IMR-90 (cell line): ENCODE data around the gene BBS12.

Experiments
- MAFK ChIP-seq: IDR thresholded peaks from 2 replicates; pipeline ENCODE4 v1.6.1; 2012; ENCODE audit warnings: low read depth, low read length, improper control_type of control experiment
- MXI1 ChIP-seq: IDR thresholded peaks from 2 replicates; pipeline ENCODE4 v1.6.1; 2012; ENCODE audit warnings: low read depth, mild to moderate bottlenecking, low read length, moderate library complexity, borderline replicate concordance
- POLR2A ChIP-seq: IDR thresholded peaks from 2 replicates; pipeline ENCODE4 v1.6.1; 2012; ENCODE audit warnings: mild to moderate bottlenecking, low read depth, low read length
- RCOR1 ChIP-seq: IDR thresholded peaks from 2 replicates; pipeline ENCODE4 v1.6.1; 2012; ENCODE audit warnings: mild to moderate bottlenecking, low read length, improper control_type of control experiment; ENCODE audit not compliant: insufficient replicate concordance
- TF ChIP-seq, protein P1 (sequence below): conservative IDR thresholded peaks from 2 replicates; pipeline ENCODE4 v1.5.1; 2012; ENCODE audit warnings: mild to moderate bottlenecking, low read depth, low read length, improper control_type of control experiment
- TF ChIP-seq, protein P2 (sequence below): fragments of 150-350 bp; IDR thresholded peaks from 2 replicates; pipeline ENCODE4 v1.6.1; 2017; ENCODE audit warnings: mild to moderate bottlenecking, antibody characterized with exemption, low read length, low read depth

DNA sequence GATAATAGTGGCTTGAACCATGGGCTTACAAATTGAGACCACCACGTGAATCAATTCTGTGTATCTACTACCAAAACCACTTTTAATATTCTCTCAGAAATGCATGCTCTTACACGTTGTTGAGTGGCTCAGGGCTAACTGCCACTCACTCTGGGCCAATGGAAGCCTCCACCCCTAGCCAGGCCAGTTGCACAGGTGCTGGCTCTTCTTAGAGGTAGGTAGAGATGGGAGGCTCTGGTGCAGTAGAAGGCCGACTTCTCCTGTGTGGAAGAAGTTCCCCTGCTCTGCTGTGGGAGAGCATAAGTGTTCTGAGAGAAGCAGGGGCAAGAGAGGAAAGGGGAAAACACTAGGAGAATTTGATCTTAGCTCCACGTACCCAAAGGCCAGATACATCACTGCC lies 25.0 kb upstream of the BBS12 start:
- TF ChIP-seq, protein P1, sequence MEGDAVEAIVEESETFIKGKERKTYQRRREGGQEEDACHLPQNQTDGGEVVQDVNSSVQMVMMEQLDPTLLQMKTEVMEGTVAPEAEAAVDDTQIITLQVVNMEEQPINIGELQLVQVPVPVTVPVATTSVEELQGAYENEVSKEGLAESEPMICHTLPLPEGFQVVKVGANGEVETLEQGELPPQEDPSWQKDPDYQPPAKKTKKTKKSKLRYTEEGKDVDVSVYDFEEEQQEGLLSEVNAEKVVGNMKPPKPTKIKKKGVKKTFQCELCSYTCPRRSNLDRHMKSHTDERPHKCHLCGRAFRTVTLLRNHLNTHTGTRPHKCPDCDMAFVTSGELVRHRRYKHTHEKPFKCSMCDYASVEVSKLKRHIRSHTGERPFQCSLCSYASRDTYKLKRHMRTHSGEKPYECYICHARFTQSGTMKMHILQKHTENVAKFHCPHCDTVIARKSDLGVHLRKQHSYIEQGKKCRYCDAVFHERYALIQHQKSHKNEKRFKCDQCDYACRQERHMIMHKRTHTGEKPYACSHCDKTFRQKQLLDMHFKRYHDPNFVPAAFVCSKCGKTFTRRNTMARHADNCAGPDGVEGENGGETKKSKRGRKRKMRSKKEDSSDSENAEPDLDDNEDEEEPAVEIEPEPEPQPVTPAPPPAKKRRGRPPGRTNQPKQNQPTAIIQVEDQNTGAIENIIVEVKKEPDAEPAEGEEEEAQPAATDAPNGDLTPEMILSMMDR = no peak
- no peak for TF ChIP-seq MAFK
- no peak for TF ChIP-seq POLR2A
- TF ChIP-seq, protein P2, sequence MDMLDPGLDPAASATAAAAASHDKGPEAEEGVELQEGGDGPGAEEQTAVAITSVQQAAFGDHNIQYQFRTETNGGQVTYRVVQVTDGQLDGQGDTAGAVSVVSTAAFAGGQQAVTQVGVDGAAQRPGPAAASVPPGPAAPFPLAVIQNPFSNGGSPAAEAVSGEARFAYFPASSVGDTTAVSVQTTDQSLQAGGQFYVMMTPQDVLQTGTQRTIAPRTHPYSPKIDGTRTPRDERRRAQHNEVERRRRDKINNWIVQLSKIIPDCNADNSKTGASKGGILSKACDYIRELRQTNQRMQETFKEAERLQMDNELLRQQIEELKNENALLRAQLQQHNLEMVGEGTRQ = no peak
- TF ChIP-seq RCOR1 = no peak
- TF ChIP-seq MXI1 = no peak
